Measurements from ENCODE around the gene GRIK5.

GRIK5 gene

DNA sequence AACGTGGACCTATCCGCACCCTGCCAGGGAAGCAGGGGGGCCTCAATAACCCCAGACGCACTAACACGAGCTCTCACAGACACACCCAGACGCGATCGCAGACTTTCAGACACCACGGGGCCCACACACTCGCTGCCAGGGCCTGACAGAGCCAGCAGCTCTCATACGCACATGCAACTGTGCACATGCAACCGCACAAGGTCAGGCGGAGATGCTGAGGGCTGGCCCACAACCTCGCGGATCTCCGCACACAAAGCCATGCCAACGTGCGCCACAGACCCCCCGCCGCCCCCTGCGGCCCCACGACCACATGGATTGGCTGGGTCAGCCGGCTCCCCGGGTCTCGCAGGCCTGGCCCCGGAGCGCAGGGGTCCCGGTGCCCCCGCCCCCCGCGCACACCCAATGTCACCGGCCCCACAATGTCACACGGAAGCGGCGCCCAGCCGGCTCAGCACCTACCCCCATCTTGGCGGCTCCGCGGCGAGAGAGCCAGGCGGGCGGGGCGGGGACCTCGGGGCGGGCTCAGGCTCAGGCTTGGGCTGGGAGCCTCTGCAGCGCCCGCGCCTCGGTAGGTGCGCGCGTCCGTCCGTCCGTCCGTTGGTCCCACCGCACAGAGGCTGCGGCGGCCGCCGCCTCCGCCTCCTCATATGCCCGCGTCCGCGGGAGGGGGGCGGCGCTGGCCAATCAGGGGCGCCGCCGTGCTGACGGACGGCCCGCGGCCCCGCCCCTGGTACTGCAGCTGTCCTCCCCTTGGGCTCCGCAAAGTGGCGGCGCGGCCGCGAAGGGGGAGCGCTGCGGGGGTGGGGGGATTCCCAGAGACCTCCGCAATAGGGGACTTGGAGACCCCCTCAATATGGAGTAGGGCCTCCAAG is 76.2 kb downstream of the GRIK5 start, which contains the start of gene ATP1A3 (continued):
- TF ChIP-seq ZNF280D (tag by site-specific recombination; IDR thresholded peaks at IDR 0.05): no peak
- TF ChIP-seq ZNF146 (tag by site-specific recombination; IDR thresholded peaks at IDR 0.05): no peak
- TF ChIP-seq, protein P1, sequence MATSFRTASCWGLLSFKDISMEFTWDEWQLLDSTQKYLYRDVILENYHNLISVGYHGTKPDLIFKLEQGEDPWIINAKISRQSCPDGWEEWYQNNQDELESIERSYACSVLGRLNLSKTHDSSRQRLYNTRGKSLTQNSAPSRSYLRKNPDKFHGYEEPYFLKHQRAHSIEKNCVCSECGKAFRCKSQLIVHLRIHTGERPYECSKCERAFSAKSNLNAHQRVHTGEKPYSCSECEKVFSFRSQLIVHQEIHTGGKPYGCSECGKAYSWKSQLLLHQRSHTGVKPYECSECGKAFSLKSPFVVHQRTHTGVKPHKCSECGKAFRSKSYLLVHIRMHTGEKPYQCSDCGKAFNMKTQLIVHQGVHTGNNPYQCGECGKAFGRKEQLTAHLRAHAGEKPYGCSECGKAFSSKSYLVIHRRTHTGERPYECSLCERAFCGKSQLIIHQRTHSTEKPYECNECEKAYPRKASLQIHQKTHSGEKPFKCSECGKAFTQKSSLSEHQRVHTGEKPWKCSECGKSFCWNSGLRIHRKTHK (tag by site-specific recombination; IDR thresholded peaks at IDR 0.05): no peak
- no peak for TF ChIP-seq ZNF701 (tag by site-specific recombination; IDR thresholded peaks at IDR 0.05)
- TF ChIP-seq ZNF174 (tag by site-specific recombination; IDR thresholded peaks at IDR 0.05): no peak
- peak; percentile 88 for TF ChIP-seq ZNF449 (tag by site-specific recombination; IDR thresholded peaks at IDR 0.05)
- no peak for TF ChIP-seq EGR2 (tag by site-specific recombination; IDR thresholded peaks at IDR 0.05; ENCODE audit: low read depth)
- peak; percentile 52; the same call in 1 of the 2 replicates for TF ChIP-seq SP3 (tag by site-specific recombination; IDR thresholded peaks at IDR 0.05)
- TF ChIP-seq ZNF776 (tag by site-specific recombination; IDR thresholded peaks at IDR 0.05; ENCODE audit: borderline replicate concordance): no peak
- TF ChIP-seq REPIN1 (tag by site-specific recombination; IDR thresholded peaks at IDR 0.05; ENCODE audit: low read depth): no peak
- no peak for TF ChIP-seq ZNF18 (tag by site-specific recombination; IDR thresholded peaks at IDR 0.05)
- no peak for TF ChIP-seq ZNF423 (tag by site-specific recombination; IDR thresholded peaks at IDR 0.05)
- no peak for TF ChIP-seq ZNF394 (tag by site-specific recombination; IDR thresholded peaks at IDR 0.05; ENCODE audit: borderline replicate concordance)
- TF ChIP-seq, protein P2, sequence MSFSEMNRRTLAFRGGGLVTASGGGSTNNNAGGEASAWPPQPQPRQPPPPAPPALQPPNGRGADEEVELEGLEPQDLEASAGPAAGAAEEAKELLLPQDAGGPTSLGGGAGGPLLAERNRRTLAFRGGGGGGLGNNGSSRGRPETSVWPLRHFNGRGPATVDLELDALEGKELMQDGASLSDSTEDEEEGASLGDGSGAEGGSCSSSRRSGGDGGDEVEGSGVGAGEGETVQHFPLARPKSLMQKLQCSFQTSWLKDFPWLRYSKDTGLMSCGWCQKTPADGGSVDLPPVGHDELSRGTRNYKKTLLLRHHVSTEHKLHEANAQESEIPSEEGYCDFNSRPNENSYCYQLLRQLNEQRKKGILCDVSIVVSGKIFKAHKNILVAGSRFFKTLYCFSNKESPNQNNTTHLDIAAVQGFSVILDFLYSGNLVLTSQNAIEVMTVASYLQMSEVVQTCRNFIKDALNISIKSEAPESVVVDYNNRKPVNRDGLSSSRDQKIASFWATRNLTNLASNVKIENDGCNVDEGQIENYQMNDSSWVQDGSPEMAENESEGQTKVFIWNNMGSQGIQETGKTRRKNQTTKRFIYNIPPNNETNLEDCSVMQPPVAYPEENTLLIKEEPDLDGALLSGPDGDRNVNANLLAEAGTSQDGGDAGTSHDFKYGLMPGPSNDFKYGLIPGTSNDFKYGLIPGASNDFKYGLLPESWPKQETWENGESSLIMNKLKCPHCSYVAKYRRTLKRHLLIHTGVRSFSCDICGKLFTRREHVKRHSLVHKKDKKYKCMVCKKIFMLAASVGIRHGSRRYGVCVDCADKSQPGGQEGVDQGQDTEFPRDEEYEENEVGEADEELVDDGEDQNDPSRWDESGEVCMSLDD (tag by site-specific recombination; IDR thresholded peaks at IDR 0.05): peak; percentile 62
- TF ChIP-seq, protein P3, sequence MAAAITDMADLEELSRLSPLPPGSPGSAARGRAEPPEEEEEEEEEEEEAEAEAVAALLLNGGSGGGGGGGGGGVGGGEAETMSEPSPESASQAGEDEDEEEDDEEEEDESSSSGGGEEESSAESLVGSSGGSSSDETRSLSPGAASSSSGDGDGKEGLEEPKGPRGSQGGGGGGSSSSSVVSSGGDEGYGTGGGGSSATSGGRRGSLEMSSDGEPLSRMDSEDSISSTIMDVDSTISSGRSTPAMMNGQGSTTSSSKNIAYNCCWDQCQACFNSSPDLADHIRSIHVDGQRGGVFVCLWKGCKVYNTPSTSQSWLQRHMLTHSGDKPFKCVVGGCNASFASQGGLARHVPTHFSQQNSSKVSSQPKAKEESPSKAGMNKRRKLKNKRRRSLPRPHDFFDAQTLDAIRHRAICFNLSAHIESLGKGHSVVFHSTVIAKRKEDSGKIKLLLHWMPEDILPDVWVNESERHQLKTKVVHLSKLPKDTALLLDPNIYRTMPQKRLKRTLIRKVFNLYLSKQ (tag by site-specific recombination; IDR thresholded peaks at IDR 0.05; ENCODE audit: borderline replicate concordance): no peak
- TF ChIP-seq, protein P4, sequence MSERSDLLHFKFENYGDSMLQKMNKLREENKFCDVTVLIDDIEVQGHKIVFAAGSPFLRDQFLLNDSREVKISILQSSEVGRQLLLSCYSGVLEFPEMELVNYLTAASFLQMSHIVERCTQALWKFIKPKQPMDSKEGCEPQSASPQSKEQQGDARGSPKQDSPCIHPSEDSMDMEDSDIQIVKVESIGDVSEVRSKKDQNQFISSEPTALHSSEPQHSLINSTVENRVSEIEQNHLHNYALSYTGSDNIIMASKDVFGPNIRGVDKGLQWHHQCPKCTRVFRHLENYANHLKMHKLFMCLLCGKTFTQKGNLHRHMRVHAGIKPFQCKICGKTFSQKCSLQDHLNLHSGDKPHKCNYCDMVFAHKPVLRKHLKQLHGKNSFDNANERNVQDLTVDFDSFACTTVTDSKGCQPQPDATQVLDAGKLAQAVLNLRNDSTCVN (tag by site-specific recombination; optimal IDR thresholded peaks at IDR 0.05): peak; percentile 82
- TF ChIP-seq, protein P5, sequence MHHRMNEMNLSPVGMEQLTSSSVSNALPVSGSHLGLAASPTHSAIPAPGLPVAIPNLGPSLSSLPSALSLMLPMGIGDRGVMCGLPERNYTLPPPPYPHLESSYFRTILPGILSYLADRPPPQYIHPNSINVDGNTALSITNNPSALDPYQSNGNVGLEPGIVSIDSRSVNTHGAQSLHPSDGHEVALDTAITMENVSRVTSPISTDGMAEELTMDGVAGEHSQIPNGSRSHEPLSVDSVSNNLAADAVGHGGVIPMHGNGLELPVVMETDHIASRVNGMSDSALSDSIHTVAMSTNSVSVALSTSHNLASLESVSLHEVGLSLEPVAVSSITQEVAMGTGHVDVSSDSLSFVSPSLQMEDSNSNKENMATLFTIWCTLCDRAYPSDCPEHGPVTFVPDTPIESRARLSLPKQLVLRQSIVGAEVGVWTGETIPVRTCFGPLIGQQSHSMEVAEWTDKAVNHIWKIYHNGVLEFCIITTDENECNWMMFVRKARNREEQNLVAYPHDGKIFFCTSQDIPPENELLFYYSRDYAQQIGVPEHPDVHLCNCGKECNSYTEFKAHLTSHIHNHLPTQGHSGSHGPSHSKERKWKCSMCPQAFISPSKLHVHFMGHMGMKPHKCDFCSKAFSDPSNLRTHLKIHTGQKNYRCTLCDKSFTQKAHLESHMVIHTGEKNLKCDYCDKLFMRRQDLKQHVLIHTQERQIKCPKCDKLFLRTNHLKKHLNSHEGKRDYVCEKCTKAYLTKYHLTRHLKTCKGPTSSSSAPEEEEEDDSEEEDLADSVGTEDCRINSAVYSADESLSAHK (tag by site-specific recombination; IDR thresholded peaks at IDR 0.05): 0 out of 2 replicates have a peak, but pooled peaks have one; percentile 8
- TF ChIP-seq ZNF24 (tag by site-specific recombination; IDR thresholded peaks at IDR 0.05): no peak
- no peak for TF ChIP-seq ZNF747 (tag by site-specific recombination; IDR thresholded peaks at IDR 0.05)
- TF ChIP-seq, protein P6, sequence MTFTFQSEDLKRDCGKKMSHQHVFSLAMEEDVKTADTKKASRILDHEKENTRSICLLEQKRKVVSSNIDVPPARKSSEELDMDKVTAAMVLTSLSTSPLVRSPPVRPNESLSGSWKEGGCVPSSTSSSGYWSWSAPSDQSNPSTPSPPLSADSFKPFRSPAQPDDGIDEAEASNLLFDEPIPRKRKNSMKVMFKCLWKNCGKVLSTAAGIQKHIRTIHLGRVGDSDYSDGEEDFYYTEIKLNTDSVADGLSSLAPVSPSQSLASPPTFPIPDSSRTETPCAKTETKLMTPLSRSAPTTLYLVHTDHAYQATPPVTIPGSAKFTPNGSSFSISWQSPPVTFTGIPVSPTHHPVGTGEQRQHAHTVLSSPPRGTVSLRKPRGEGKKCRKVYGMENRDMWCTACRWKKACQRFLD (tag by site-specific recombination; IDR thresholded peaks at IDR 0.05): no peak
